ENCODE measurements around the gene COMTD1.

The COMTD1 gene

DNA sequence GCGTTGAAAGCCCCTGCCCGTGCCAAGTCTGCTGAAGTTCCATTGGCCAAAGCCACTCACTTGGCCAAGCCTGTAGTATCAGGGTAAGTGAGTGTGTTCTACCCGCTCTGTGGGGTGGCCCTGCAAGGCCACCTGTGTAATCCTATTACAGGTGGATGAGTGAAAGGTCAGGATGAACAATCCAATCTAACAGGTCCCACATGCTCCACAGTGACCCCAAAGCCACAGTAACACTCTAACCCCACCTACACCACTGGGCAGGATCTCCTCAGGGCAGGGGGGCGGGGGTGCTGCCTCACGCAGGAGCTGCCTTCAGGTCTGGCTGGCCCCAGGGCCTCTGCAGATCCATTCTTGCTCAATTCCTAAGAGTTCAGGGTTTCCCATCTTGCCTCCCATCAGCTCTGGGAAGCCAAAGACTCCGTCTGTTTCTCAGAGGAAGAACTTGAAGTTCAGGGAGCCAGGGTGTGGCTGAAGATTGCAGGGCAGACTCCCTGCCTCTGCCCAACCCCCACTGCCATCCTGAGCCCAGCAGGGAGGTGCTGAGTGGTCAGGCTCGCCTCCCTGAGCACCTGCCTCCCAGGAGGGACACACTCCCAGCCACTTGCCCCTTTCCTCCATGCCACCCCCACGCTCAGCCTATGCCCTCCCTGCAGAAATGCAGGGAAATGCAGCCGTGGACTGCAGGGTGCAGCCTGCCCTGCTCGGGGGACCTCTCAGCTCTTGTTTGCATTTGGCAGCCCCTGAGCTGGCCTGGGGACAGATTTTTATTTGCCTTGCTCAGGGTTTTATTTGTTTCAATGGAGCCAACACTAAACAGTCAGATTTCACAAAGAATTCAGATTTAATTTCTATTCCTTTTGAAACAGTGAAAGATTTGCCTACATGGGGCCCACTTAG, 9.8 kb upstream of the COMTD1 start:
- no peak for DNase-seq (ENCODE audit: low spot score)

DNA sequence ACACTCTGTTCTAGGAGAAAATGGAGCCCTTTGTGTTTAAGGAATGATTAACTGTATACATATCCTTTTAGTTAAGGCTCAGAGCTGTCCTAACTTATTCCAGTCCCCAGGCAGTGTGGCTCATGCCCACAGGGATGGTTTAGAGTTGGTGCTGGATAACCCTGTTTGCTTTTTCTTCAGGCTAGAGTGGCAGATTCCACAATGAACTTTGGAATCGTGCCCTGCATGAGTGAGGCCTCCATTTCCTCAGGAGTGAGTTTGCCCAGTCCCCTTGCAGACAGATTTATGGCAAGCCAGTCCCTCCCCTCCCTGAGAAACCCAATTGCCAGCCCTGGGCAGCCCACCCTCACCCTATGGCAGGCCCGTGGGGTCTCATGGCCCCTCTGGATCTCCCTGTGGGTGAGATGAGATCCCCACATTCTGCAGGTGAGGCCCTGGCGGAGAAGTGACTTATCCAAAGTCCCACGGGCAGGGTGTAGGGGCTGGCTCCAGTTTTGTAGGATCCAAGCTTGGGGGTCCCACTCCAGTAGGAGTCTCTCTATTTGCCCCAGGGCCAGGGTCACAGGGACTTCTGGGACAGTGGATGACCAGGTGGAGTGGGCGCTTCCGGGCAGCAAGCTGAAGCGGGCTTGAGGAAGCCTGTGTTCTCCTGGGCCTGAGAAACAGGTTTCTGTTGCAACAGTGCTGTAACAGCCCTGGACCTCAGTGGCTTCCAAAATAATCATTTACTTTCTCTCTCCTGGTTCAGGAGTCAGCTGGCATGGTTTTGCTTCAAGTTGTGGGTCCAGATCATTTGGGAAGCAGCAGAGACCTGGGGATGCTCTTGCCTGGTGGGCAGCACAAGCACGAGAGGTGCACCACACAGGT, 9.0 kb upstream of the COMTD1 start:
- DNase-seq (ENCODE audit: low spot score): no peak

DNA sequence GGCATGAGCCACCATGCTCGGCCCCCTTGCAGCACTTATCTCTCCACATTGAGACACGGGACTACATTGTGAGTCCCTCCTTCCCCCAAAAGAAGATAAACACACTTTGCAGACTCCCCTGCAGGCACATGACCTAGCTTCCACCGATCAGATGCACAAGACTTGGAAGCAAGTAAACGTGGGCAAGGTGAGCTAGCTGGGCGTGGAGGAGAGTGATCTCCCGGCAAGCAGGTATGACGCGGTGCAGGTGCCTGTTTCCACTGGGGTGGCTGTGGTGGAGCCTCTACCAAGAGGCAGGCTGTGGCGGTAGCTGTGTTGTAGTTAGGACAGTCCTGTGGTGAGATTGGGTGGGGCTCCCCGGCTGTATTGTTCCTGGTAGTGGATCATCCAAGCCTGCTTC, 7.7 kb upstream of the COMTD1 start:
- DNase-seq (ENCODE audit: low spot score): no peak

DNA sequence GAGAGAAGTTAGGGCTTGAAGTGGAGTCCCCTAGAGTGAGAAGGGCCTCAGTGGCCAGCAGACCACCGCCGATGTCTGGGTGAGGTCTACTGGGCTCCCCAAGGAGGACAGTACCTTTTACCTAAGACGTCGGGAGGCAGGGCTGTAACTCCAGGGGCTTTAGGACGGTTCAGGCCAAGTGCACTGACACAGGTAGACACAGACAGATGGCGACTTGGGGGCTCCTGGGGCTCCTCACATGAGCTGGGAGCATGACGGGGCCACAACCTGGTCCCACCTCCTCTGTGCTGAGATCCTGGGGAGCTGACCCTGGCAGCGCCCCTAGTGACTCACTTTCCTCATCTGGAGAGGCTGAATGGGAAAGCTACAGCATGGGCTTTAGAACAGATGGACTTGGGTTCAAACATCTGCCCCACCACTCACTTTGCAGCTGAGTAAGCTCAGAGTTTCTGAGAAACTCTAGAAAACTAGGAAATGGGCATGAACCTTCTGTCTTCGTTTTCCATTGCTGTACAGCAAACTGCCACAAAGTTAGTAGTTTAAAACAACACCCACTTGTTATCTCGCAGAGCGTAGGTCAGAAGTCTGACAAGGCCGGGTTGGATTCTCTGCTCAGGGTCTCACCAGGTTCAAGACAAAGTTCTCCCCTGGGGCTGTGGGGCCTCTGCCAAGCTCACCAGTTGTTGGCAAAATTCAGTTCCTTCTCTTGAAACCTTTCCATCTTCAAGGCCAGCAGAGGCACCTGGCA, 4.7 kb upstream of the COMTD1 start:
- DNase-seq (ENCODE audit: low spot score): no peak

DNA sequence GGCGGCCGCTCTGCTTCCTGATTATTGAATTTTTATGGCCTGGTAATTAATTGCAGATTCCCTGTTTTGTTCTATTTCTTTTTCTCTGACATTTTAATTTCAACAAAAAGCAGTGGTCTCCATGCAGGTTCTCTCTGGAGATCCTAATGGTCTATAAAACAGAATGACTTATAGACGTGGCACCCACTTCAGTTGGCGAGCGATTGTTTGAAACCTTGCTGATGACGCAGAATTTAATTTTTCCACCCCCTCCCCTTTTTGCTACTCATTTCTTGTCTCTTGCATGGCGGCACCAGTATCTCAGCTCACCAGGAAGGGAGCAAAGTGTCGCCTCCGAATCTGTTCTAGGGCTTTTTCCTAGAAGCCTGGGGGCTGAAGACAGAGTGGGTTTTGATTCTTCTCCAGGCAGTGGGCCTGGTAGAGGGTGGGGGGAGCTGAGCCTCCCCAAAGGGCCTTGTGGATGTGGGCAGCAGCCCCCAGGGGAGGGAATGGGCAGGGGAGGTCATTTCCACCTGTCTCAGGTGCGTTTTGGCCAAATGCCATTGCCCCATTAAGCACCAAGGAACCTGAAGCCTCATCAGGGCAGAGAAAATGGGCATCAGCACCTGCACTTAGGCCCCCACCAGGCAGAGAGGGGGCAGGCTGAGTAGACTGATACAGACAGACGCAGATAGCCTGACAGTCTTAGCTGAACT, 3.5 kb upstream of the COMTD1 start:
- DNase-seq (ENCODE audit: low spot score): no peak

DNA sequence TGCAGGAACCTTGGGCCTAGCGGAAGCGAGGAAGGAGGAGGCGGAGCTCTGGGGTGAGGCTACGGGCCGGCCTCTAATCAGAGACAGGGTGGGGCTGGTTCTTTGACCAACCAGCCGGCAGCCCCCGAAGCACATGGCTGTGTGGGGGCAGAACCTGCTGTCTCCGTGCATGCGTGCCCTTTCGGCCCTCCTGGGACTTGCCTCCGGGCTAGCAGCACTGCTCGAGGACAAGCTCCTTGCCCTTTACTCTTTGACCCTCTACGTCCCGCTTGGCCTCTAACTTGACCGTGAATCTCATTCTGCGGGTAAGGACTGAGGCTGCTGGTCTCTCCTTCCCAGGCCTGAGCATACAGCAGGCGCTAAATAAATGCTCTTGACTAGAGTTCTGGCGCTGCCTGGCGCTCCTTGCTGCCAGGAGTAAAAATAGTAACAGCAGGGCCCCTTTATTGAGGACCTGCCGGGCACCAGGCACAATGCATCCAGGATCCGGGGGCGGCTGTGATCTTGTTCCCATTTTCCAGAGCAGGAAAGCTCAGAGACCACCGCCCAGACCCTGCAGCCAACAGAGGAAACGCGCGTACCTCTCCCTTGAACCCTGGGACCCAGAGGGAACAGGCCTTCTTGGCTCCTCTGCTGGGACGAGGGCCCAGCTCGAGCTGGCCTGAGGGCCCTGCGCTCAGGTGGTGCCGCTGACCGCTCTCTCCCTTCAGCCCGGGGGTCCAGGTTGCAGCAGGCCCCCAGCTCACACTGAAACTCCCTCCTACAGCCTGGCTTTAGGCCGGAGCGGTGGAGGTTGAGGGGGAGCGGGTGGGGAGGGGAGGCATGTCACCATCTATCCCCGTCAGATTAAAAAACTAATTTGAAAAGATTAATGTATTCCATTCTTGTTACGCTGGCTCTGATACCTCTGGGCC, 2.7 kb upstream of the COMTD1 start:
- DNase-seq (ENCODE audit: low spot score): no peak

DNA sequence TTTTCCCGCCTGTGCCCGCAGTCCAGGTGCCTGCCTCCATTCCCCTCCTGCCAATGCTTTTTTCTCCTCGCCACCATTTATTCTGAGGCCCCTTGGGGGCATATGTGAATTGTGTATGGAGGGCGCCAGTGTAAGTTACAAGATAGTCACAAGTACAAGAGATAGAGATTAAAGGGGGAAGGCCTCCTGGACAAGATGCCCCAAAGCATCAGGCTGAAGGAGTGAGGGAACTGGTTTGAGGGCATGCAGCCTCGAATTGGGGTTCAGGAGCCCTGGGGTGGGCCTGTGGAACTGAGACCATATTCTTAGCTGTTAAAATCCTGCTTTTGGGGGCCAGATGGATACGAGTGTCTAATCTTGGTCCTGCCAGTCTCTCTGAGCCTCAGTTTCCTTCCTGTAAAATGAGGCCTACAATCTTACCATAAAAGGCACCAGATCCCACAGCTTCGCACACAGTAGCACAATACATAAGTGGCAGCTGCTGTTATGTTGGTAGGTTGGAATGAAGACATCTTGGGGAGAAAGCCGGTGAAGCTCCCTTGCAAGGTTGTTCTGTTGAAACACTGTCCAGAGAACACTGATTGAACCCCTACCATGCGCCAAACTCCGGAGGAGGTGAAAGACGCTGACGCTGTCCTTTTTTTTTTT, 545 bp upstream of the COMTD1 start:
- no peak for DNase-seq (ENCODE audit: low spot score)

DNA sequence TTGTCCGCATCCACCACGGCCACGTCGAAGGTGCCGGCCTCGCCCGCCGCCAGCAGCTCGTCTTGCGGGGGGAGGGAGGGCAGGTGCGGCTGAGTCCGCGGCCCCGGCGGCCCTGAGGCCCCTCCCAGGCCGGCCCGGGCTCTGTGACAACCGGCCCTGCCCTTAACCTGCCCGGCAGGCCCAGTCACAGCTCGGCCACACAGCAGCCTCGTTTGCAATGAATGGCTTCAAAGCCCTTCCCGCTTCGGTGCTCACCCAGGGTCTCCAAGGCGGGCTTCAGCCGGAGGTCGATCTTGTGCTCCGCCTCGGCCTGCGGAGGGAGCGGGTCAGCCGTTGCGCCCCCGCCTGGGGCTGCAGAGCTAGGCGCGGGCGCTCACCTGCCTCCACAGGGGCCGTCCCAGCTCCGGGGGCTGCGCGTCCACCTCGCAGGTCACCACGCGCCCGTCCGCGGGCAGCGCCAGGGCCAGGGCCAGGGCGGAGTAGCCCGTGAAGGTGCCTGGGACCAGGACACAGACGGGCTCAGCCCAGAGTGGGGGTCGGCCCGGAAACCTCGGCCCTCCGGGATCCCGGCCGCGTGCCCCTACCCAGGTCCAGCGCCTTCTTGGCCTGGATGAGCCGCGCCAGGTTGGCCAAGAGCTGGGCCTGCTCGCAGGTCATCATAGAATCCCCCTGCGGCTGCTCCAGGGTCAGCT, 928 bp downstream of the COMTD1 start:
- no peak for DNase-seq (ENCODE audit: low spot score)

DNA sequence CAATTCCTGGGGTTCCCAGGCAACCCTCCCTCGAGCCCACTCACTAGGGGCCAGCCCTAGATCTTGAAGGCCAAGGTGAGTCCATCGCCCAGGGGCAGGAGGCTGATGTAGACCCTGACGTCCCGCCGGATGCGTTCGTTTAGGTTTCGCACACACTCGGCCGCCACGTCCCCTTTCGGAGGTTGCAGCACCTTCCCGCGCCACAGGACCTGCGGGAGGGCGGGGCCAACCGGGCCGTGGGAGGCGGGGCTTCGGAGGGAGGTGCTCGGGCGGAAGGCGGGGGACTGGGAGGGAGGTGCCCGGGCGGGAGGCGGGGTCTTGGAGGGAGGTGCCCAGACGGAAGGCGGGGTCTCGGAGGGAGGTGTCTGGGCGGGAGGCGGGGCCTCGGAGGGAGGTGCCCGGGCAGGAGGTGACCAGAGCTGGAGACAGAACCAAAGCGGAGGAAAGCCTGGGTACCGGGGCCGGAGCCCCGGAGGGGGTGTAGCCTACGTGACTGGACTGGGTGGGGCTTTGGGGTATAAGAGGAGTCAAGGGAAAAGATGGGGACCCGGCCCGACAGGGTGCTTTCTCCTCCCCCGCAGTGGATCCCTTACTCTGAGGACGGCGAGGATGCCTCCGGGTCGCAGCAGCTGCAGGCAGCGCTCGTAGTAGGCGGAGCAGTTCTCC, 1.6 kb downstream of the COMTD1 start:
- peak; percentile 98 for DNase-seq (ENCODE audit: low spot score)

DNA sequence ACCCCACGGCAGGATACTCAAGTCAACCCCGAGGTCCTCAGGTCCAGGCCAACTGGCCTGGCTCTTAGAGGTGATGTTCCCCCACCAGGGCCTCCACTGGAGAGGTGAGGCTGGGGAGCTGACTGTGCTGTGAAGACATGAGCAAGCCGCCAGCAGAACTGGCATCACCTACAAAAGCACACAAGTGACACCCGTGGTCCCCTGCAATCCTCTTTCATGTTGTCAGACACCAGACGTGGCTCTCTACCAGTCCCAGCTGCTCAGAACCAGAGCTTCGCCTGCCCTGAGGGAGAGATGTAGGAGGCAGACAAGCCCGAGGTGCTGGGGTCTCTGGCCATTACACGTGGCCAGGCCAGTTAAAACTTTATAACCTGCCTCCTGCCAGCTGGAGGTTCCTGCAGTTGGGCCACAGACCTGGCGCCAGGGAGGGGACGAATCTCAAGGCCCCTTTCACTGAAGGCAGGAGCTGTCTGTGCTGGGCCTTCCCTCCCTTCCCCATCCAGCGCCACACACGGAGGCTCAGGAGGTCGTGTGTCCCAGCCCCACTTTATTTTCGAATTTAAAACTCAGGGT, 2.2 kb downstream of the COMTD1 start:
- no peak for DNase-seq (ENCODE audit: low spot score)

DNA sequence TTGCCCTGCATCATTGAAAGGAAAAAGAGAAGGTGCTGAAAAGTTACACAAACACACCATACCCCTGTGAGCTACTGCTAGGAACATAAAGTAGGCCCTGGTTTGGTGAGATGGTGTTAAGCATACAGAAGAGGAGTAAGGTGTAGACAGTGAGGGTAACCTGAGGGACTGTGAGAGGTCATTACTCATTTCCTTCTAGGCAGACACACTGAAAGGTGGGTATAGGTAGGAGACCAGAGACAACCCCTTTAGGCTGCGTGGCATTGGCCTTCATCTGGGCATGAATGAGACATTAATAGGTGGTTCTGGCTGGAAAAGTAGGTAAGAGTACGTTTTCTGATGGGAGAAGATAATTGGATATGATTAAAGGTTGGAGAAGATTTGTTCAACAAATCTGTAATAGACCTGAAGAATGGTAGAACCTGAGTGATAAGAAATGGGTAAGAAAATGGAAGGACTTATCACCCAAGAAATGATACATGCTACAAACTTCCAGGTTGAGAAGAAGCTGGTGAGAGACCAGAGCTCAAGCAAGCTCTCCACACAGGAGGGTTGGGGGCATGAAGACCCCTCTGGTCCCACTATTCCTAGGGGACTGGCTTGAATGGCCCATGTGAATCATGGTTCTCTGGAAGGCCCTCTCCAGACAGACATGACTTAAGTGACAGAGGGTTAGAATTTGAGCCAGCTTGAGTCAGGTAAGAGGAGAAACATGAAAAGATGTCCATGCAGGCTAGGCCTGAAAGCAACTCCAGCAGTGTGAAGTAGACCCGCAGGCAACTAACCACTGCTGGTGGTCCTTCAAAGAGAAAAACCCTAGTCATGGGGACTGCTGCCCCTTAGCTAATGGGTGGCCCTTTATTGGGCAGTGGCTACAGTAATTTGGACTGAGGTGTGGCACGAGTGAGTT, 3.8 kb downstream of the COMTD1 start:
- DNase-seq (ENCODE audit: low spot score): no peak

DNA sequence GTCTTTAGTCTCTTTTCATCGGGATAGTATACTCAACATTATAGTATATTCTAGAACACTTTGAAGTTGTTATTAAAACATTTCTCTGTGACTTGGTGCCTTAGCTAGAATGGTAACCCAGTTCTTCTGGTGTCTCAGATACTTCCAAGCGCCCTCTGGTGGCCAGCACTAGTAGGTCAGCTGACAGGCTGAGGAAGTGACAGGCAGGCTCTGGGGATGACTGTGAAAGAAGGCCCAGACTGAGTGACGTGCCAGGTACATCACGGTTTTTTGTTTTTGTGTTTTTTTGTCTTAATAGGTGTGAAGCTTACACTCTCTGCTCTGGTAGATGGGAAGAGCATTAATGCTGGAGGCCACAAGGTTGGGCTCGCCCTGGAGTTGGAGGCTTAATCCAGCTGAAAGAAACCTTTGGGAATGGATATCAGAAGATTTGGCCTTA, 5.1 kb downstream of the COMTD1 start:
- peak; percentile 83 for DNase-seq (ENCODE audit: low spot score)

DNA sequence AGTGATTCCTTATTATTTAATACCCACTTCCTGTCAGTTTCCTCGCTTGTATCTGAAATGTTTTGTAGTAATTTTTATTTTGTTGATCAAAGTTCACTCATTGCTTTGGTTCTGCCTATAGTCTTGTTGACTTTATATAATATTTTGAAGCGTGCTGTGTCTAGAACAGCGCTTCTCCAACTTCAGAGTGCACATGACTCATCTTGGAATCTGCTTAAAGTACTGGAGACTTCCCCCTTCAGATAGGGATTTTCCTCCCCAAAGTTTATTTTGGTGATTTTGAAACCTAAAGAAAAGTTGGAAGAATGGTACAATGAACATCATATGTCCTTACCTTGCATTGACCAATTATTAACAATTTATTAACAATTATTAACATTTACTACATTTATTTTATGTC, 5.8 kb downstream of the COMTD1 start:
- DNase-seq (ENCODE audit: low spot score): no peak

DNA sequence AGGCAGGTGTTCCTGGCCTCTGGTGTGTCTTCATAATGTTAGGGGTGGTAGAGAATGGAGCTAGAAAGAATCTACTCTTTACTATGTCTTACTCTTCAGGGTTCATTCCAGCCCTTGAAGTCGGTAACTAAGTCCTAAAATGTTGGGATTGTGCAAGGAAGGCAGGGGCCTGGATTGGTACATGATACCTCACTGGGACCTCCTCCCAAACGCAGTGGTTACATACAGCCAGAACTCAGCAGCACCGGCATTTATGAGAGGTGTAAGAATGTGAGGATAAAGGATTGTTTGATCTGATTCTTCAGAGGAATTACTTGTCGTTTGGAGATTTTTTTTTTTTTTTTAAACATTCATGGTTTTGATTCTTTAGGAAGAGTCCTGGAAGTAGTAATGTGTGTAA, 6.9 kb downstream of the COMTD1 start:
- DNase-seq (ENCODE audit: low spot score): no peak

DNA sequence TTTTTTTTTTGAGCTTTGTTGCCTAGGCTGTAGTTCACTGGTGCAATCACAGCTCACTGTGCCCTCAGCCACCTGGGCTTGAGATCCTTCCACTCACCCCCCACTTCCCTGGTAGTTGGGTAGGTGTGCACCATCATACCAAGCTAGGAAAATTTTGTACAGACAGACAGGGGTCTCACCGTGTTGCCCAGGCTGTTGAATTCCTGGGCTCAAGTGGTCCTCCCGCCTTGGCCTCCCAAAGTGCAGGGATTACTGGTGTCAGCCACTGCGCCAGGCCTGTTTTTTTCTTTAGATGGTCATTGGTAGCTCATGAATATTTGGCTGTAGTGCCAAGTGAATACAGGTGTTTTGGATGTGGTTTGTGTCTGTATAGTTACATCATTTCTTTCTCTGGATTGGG, 7.5 kb downstream of the COMTD1 start:
- no peak for DNase-seq (ENCODE audit: low spot score)

DNA sequence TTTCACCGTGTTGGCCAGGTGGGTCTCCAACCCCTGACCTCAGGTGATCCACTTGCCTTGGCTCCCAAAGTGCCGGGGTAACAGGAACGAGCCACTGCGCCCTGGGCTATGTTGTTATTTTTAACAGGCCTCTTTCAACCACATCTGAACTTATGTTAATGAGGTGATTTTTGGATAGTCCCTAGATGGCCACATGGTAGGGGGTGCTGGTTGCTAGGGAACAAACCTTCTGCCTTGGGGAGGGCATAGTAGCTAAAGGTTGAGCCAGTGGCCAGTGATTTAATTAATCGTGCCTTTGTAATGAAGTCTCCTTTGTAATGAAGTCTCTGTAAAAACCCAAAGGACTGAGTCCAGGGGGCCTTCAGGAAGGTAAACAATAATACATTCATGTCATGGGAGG, 9.1 kb downstream of the COMTD1 start:
- DNase-seq (ENCODE audit: low spot score): no peak

DNA sequence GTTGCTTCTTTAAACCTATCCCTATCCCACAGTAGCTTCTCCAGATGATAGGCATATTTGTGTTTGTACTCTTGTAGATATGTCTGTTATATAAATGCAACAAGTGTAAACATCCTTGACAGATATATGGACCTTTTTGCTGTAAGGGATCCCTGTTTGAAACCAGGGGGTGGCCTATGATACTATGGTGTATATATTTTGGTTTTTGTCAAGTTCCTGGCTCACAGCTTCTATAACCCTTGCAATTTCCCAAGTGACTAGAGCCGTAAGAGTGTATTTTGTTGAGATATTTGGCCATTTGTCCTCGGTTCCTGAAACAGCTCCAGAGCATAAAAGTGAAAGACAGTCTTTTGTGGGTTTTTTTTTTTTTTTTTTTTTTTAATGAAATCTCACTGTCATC, 9.7 kb downstream of the COMTD1 start:
- no peak for DNase-seq (ENCODE audit: low spot score)

DNA sequence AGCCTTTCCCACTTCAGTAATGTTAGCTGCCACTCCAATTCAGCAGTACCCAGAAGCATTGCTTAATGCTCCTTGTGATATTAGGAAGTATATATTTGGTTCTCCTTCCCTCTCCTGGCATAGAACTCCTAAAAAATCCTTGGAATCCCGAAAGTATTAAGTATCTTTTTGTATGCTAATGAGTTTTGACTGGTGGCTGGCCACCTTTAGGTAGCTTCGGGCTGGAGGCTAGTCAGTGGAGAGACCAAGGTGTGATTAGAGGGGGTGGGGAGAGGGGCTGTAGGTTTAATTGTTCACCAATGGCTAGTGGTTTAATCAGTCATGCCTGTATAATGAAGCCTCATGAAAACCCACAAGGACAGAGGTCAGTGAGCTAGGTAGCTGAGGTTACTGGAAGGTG, 12.2 kb downstream of the COMTD1 start:
- DNase-seq (ENCODE audit: low spot score): no peak

All from GM03348 (cell line).